Measurements from ENCODE around the gene MAPK10.

MAPK10 gene

GRCh38 chr4:86359944-86360478 lies at the start of gene MAPK10:
Gene MAPK10 (minus strand): TSS chr4:86360053.
- no peak for TF ChIP-seq BHLHE40 (IDR thresholded peaks at IDR 0.05; ENCODE audit: borderline replicate concordance)
- TF ChIP-seq PKNOX1 (IDR thresholded peaks at IDR 0.05): no peak
- TF ChIP-seq TARDBP (IDR thresholded peaks at IDR 0.05): no peak
- TF ChIP-seq ARNT (IDR thresholded peaks at IDR 0.05): no peak
- TF ChIP-seq LEF1 (IDR thresholded peaks at IDR 0.05; ENCODE audit: borderline replicate concordance): no peak
- no peak for TF ChIP-seq SP1 (IDR thresholded peaks at IDR 0.05)
- TF ChIP-seq FOXK2 (IDR thresholded peaks at IDR 0.05): no peak
- no peak for TF ChIP-seq HDGF (IDR thresholded peaks at IDR 0.05; ENCODE audit: borderline replicate concordance)
- no peak for TF ChIP-seq SUZ12 (IDR thresholded peaks at IDR 0.05)
- POLR2A ChIA-PET: no interaction called here
- CTCF ChIA-PET: no interaction called here
- DNase-seq (ENCODE audit: extremely low spot score): no peak

- ChIA-PET CTCF (interaction anchor here (0.7 kb wide), 1 partner anchor 1001 kb away, joined by 3 read pairs; no protein-coding TSS in a partner anchor), POLR2A (interaction anchor here (0.6 kb wide), 1 partner anchor 12 kb away, joined by 3 read pairs; no protein-coding TSS in a partner anchor)
- DNase-seq (ENCODE audit: extremely low spot score): no peak
- TF ChIP-seq FOXM1 (IDR thresholded peaks at IDR 0.05; ENCODE audit: borderline replicate concordance): no peak
- TF ChIP-seq FOXK2 (IDR thresholded peaks at IDR 0.05): no peak
- no peak for TF ChIP-seq PKNOX1 (IDR thresholded peaks at IDR 0.05)
Measured at GRCh38 chr4:86403575-86403974, 43.7 kb upstream of the MAPK10 start.

GRCh38 chr4:86401826-86402225 lies 42.0 kb upstream of the MAPK10 start:
- ChIA-PET POLR2A (no interaction called here), CTCF (no interaction called here)
- TF ChIP-seq PKNOX1 (IDR thresholded peaks at IDR 0.05) (no peak), SUZ12 (IDR thresholded peaks at IDR 0.05) (no peak), FOXK2 (IDR thresholded peaks at IDR 0.05) (no peak), FOXA1 (IDR thresholded peaks at IDR 0.05) (no peak), BHLHE40 (IDR thresholded peaks at IDR 0.05; ENCODE audit: borderline replicate concordance) (no peak), ELF4 (IDR thresholded peaks at IDR 0.05) (no peak), ARNT (IDR thresholded peaks at IDR 0.05) (no peak), NFRKB (IDR thresholded peaks at IDR 0.05) (no peak), TARDBP (IDR thresholded peaks at IDR 0.05) (no peak), LEF1 (IDR thresholded peaks at IDR 0.05; ENCODE audit: borderline replicate concordance) (no peak), FOXM1 (IDR thresholded peaks at IDR 0.05; ENCODE audit: borderline replicate concordance) (no peak), ZNF384 (IDR thresholded peaks at IDR 0.05) (no peak), CTBP1 (IDR thresholded peaks at IDR 0.05; ENCODE audit: borderline replicate concordance) (no peak), HDGF (IDR thresholded peaks at IDR 0.05; ENCODE audit: borderline replicate concordance) (no peak)

GRCh38 chr4:86400216-86400615 lies 40.4 kb upstream of the MAPK10 start:
- POLR2A ChIA-PET: no interaction called here

More at GRCh38 chr4:86401826-86402225, 42.0 kb upstream of the MAPK10 start:
- DNase-seq (ENCODE audit: extremely low spot score): no peak

GRCh38 chr4:86398187-86398586 lies 38.3 kb upstream of the MAPK10 start:
- CTCF ChIA-PET: no interaction called here
- DNase-seq (ENCODE audit: extremely low spot score): no peak
- POLR2A ChIA-PET: no interaction called here
- TF ChIP-seq FOXA1 (IDR thresholded peaks at IDR 0.05) (no peak), TARDBP (IDR thresholded peaks at IDR 0.05) (no peak), ELF4 (IDR thresholded peaks at IDR 0.05) (no peak), L3MBTL2 (conservative IDR thresholded peaks at IDR 0.05) (no peak), PKNOX1 (IDR thresholded peaks at IDR 0.05) (no peak), HDGF (IDR thresholded peaks at IDR 0.05; ENCODE audit: borderline replicate concordance) (no peak), CTBP1 (IDR thresholded peaks at IDR 0.05; ENCODE audit: borderline replicate concordance) (no peak), BHLHE40 (IDR thresholded peaks at IDR 0.05; ENCODE audit: borderline replicate concordance) (no peak), FOXM1 (IDR thresholded peaks at IDR 0.05; ENCODE audit: borderline replicate concordance) (no peak), SUZ12 (IDR thresholded peaks at IDR 0.05) (no peak), NFRKB (IDR thresholded peaks at IDR 0.05) (no peak), ZNF384 (IDR thresholded peaks at IDR 0.05) (no peak), FOXK2 (IDR thresholded peaks at IDR 0.05) (no peak), ARNT (IDR thresholded peaks at IDR 0.05) (no peak), LEF1 (IDR thresholded peaks at IDR 0.05; ENCODE audit: borderline replicate concordance) (no peak), SP1 (IDR thresholded peaks at IDR 0.05) (no peak)

More at GRCh38 chr4:86400216-86400615, 40.4 kb upstream of the MAPK10 start:
- no peak for DNase-seq (ENCODE audit: extremely low spot score)
- CTCF ChIA-PET: no interaction called here
- no peak for TF ChIP-seq FOXA1 (IDR thresholded peaks at IDR 0.05)
- no peak for TF ChIP-seq BHLHE40 (IDR thresholded peaks at IDR 0.05; ENCODE audit: borderline replicate concordance)
- no peak for TF ChIP-seq SP1 (IDR thresholded peaks at IDR 0.05)
- TF ChIP-seq FOXM1 (IDR thresholded peaks at IDR 0.05; ENCODE audit: borderline replicate concordance): no peak
- no peak for TF ChIP-seq HDGF (IDR thresholded peaks at IDR 0.05; ENCODE audit: borderline replicate concordance)
- no peak for TF ChIP-seq L3MBTL2 (conservative IDR thresholded peaks at IDR 0.05)
- TF ChIP-seq ARNT (IDR thresholded peaks at IDR 0.05): no peak
- no peak for TF ChIP-seq NFRKB (IDR thresholded peaks at IDR 0.05)
- TF ChIP-seq TARDBP (IDR thresholded peaks at IDR 0.05): no peak
- no peak for TF ChIP-seq PKNOX1 (IDR thresholded peaks at IDR 0.05)
- no peak for TF ChIP-seq SUZ12 (IDR thresholded peaks at IDR 0.05)
- TF ChIP-seq ELF4 (IDR thresholded peaks at IDR 0.05): no peak
- no peak for TF ChIP-seq LEF1 (IDR thresholded peaks at IDR 0.05; ENCODE audit: borderline replicate concordance)
- no peak for TF ChIP-seq FOXK2 (IDR thresholded peaks at IDR 0.05)
- TF ChIP-seq ZNF384 (IDR thresholded peaks at IDR 0.05): no peak
- no peak for TF ChIP-seq CTBP1 (IDR thresholded peaks at IDR 0.05; ENCODE audit: borderline replicate concordance)
